H1 (cell line): Measurements from ENCODE around the gene VSIR. TPM values are rescaled to one million over a fixed set of nuclear protein-coding genes. Genes with fewer than 3 reads are reported as not detected.

Source experiments
- CTCF ChIA-PET: fragments of 300-600 bp; sonication (Branson Sonifier 250); formaldehyde crosslinking; loops from one replicate; lab custom pipeline; 2021; ENCODE audit not compliant: partially characterized antibody; lab: Charles Lee
- POLR2A ChIA-PET: fragments of 300-600 bp; sonication (Branson Sonifier 250); formaldehyde crosslinking; loops from one replicate; lab custom pipeline; 2021; ENCODE audit warnings: inconsistent platforms; ENCODE audit not compliant: partially characterized antibody; lab: Charles Lee
- DNase-seq, 2 experiments: peaks; one replicate each; pipeline versions ENCODE4 v3.0.0 to v3.0.0-alpha.2; 2010 to 2022; ENCODE audit warnings: low spot score in 2 of 2, low read depth in 1 of 2, mixed read lengths in 1 of 2
- FAIRE-seq: peaks from 2 replicates; lab custom pipeline; 2011; peaks lifted over from hg19 to GRCh38; lab: Jason Lieb, UNC
- H2AFZ ChIP-seq: 2 replicates; pipeline ENCODE4 v1.8.1; 2012; ENCODE audit warnings: low read length, inconsistent platforms
- H2AK5ac ChIP-seq: 2 replicates; pipeline ENCODE4 v1.6.1; 2013; ENCODE audit warnings: low read depth, low read length
- H2BK120ac ChIP-seq: replicated peaks from 2 replicates; pipeline ENCODE3; 2013; ENCODE audit warnings: low read depth, low read length, inconsistent platforms
- H2BK12ac ChIP-seq: 2 replicates; pipeline ENCODE4 v1.6.1; 2013; ENCODE audit warnings: low read depth, low read length
- H2BK15ac ChIP-seq: 2 replicates; pipeline ENCODE4 v1.6.1; 2013; ENCODE audit warnings: low read length
- H2BK20ac ChIP-seq: 2 replicates; pipeline ENCODE4 v1.6.1; 2013; ENCODE audit warnings: low read length
- H2BK5ac ChIP-seq: 2 replicates; pipeline ENCODE4 v1.6.1; 2013; ENCODE audit warnings: low read depth, low read length
- H3K14ac ChIP-seq: 2 replicates; pipeline ENCODE4 v1.6.1; 2013; ENCODE audit warnings: inconsistent platforms; ENCODE audit not compliant: insufficient read length
- H3K18ac ChIP-seq: 2 replicates; pipeline ENCODE4 v1.6.1; 2013; ENCODE audit warnings: low read length; ENCODE audit errors: extremely low read depth
- H3K23ac ChIP-seq: 2 replicates; pipeline ENCODE4 v1.6.1; 2013; ENCODE audit warnings: inconsistent platforms; ENCODE audit not compliant: insufficient read length
- H3K23me2 ChIP-seq: 2 replicates; pipeline ENCODE4 v1.6.1; 2013; ENCODE audit warnings: low read depth, low read length
- H3K27ac ChIP-seq: 2 replicates; pipeline ENCODE4 v1.6.1; 2011; ENCODE audit warnings: low read depth, low read length, inconsistent platforms
- H3K27me3 ChIP-seq, 4 experiments: replicated peaks in 1 of 4; 1 replicate in 1 of 4; 2 replicates in 3 of 4; pipeline versions ENCODE4 v1.6.1 to v1.8.1; 2011 to 2013; ENCODE audit warnings: low read length in 3 of 4, mild to moderate bottlenecking in 3 of 4, inconsistent platforms in 2 of 4, mixed read lengths in 2 of 4, moderate library complexity in 1 of 4; ENCODE audit not compliant: control insufficient read depth in 3 of 4, insufficient read depth in 3 of 4; ENCODE audit errors: extremely low read depth in 1 of 4
- H3K36me3 ChIP-seq, 4 experiments: 2 replicates each; pipeline versions ENCODE4 v1.6.1 to v1.8.1; 2011 to 2013; ENCODE audit warnings: mild to moderate bottlenecking in 4 of 4, low read length in 3 of 4, moderate library complexity in 2 of 4, control low read depth in 1 of 4, inconsistent platforms in 1 of 4; ENCODE audit not compliant: insufficient read depth in 4 of 4, control insufficient read depth in 2 of 4
- H3K4ac ChIP-seq: replicated peaks from 2 replicates; pipeline ENCODE3; 2013; ENCODE audit warnings: low read length, low read depth, mixed read lengths, inconsistent platforms; ENCODE audit not compliant: insufficient read length
- H3K4me1 ChIP-seq, 4 experiments: replicated peaks in 1 of 4; 1 replicate in 1 of 4; 2 replicates in 3 of 4; pipeline versions ENCODE4 v1.6.1 to v1.8.1; 2011 to 2013; ENCODE audit warnings: low read length in 3 of 4, inconsistent platforms in 2 of 4, mixed read lengths in 1 of 4; ENCODE audit not compliant: insufficient read depth in 4 of 4, control insufficient read depth in 3 of 4
- H3K4me2 ChIP-seq, 2 experiments: 2 replicates each; pipeline versions ENCODE4 v1.6.1 to v1.8.1; 2011 to 2013; ENCODE audit warnings: low read depth in 2 of 2, low read length in 2 of 2, control low read depth in 1 of 2, inconsistent platforms in 1 of 2, mild to moderate bottlenecking in 1 of 2; ENCODE audit not compliant: insufficient read depth in 1 of 2
- H3K4me3 ChIP-seq, 4 experiments: fragments of 200-600, 300-600 bp in 1 of 4; sonication (generic), shearing (Covaris generic), sonication (Bioruptor Twin) in 1 of 4; 2 replicates each; pipeline versions ENCODE4 v1.5.1 to v1.8.1; 2011 to 2016; ENCODE audit warnings: low read length in 4 of 4, low read depth in 3 of 4, control low read depth in 2 of 4, inconsistent platforms in 2 of 4, mild to moderate bottlenecking in 2 of 4, mixed read lengths in 1 of 4, moderate library complexity in 1 of 4; ENCODE audit not compliant: insufficient read depth in 2 of 4; ENCODE audit errors: extremely low read depth in 1 of 4
- H3K56ac ChIP-seq: replicated peaks from 2 replicates; pipeline ENCODE3; 2013; ENCODE audit warnings: low read depth, mild to moderate bottlenecking, mixed read lengths, low read length, inconsistent platforms; ENCODE audit not compliant: insufficient read length
- H3K79me1 ChIP-seq: 2 replicates; pipeline ENCODE4 v1.6.1; 2013; ENCODE audit warnings: low read depth, low read length, control low read depth
- H3K79me2 ChIP-seq, 2 experiments: 2 replicates each; pipeline versions ENCODE4 v1.6.1 to v1.8.1; 2012 to 2013; ENCODE audit warnings: low read length in 2 of 2, mild to moderate bottlenecking in 2 of 2, inconsistent platforms in 1 of 2; ENCODE audit not compliant: insufficient read depth in 2 of 2, control insufficient read depth in 1 of 2
- H3K9ac ChIP-seq, 4 experiments: replicated peaks in 1 of 4; 1 replicate in 1 of 4; 2 replicates in 3 of 4; pipeline versions ENCODE4 v1.6.1 to v1.8.1; 2011 to 2013; ENCODE audit warnings: low read depth in 3 of 4, low read length in 3 of 4, control low read depth in 2 of 4, mild to moderate bottlenecking in 2 of 4, moderate library complexity in 2 of 4, inconsistent platforms in 1 of 4; ENCODE audit errors: extremely low read depth in 1 of 4
- H3K9me3 ChIP-seq, 2 experiments: 2 replicates each; pipeline versions ENCODE4 v1.6.1 to v1.8.1; 2012 to 2013; ENCODE audit warnings: mild to moderate bottlenecking in 2 of 2, moderate library complexity in 2 of 2, control low read depth in 1 of 2, inconsistent platforms in 1 of 2, low read depth in 1 of 2, low read length in 1 of 2, mixed read lengths in 1 of 2; ENCODE audit not compliant: insufficient read depth in 2 of 2
- H4K20me1 ChIP-seq, 2 experiments: replicated peaks in 1 of 2; 2 replicates each; pipeline versions ENCODE3 to v1.8.1; 2011 to 2013; ENCODE audit warnings: inconsistent platforms in 2 of 2, low read length in 2 of 2, mild to moderate bottlenecking in 1 of 2; ENCODE audit not compliant: insufficient read depth in 2 of 2, control insufficient read depth in 1 of 2
- H4K5ac ChIP-seq: 2 replicates; pipeline ENCODE4 v1.6.1; 2013; ENCODE audit warnings: low read length, low read depth, mixed read lengths, inconsistent platforms; ENCODE audit not compliant: insufficient read length
- H4K8ac ChIP-seq: 2 replicates; pipeline ENCODE4 v1.8.0; 2013; ENCODE audit warnings: mild to moderate bottlenecking, moderate library complexity, low read length, inconsistent platforms; ENCODE audit not compliant: insufficient read depth; ENCODE audit errors: extremely low read depth
- H4K91ac ChIP-seq: replicated peaks from 2 replicates; pipeline ENCODE3; 2013; ENCODE audit warnings: low read length, mixed read lengths, inconsistent platforms; ENCODE audit not compliant: insufficient read length
- CTCF ChIP-seq, 3 experiments: IDR thresholded peaks; 1 replicate in 2 of 3; 2 replicates in 1 of 3; pipeline versions ENCODE4 v1.5.1 to v1.6.1; 2011; ENCODE audit warnings: low read length in 3 of 3, mild to moderate bottlenecking in 3 of 3, inconsistent platforms in 2 of 3, low read depth in 1 of 3, moderate library complexity in 1 of 3; ENCODE audit not compliant: insufficient read depth in 1 of 3; ENCODE audit errors: control extremely low read depth in 1 of 3
- JUND ChIP-seq: IDR thresholded peaks from 2 replicates; pipeline ENCODE4 v1.6.1; 2011; ENCODE audit warnings: mild to moderate bottlenecking, improper control_type of control experiment, low read length
- KDM4A ChIP-seq: IDR thresholded peaks from one replicate; pipeline ENCODE4 v1.7.1; 2012; ENCODE audit warnings: low read depth, mild to moderate bottlenecking, moderate library complexity, low read length, inconsistent platforms; ENCODE audit not compliant: severe bottlenecking
- POU5F1 ChIP-seq: IDR thresholded peaks from 2 replicates; pipeline ENCODE4 v1.6.1; 2011; ENCODE audit warnings: low read depth, mild to moderate bottlenecking, low read length, moderate library complexity
- ZNF274 ChIP-seq: IDR thresholded peaks from 2 replicates; pipeline ENCODE4 v1.7.0; 2012; ENCODE audit warnings: low read length, borderline replicate concordance; ENCODE audit errors: extremely low read depth
- WGBS, 2 experiments: shearing (Covaris generic) in 1 of 2; methylation state at CpG; one replicate each; pipeline versions ENCODE4 v1.1.6 to v1.1.7; 2013 to 2015; ENCODE audit warnings: low lambda C conversion rate in 2 of 2, mixed read lengths in 2 of 2, inconsistent platforms in 1 of 2, low coverage in 1 of 2, missing lambda C conversion rate in 1 of 2; ENCODE audit not compliant: insufficient replicate concordance in 2 of 2, insufficient coverage in 1 of 2, insufficient read length in 1 of 2; ENCODE audit errors: extremely low coverage in 1 of 2, missing lambda C conversion rate in 1 of 2; 5-methylcytosine and 5-hydroxymethylcytosine counted together
- polyA plus RNA-seq, 7 experiments: library from polyadenylated mRNA; depleted of rRNA in 3 of 7; stranded (reverse) in 5 of 7; unstranded in 2 of 7; fragments of >200 nt in 5 of 7; fragments of 200-250 nt in 2 of 7; gene quantifications; 1 replicate in 5 of 7; 2 replicates in 1 of 7; 4 replicates in 1 of 7; pipeline versions ENCODE4 v1.2.1 to v1.2.3, GENCODE V29; 2011 to 2013; ENCODE audit warnings: missing spikeins in 2 of 7, mixed read lengths in 2 of 7
- total RNA-seq: library from RNA; stranded (reverse); fragmentation: NEBNext Ultra II Directional; extraction: Animal tissue kit (Norgen Biotek cat#: 25700); gene quantifications from 2 replicates; pipeline ENCODE4 v1.2.1, GENCODE V29; 2021

The VSIR gene
- total and polyA plus RNA-seq, 2 of the 8 experiments (the other 6 are each of a cell fraction or from before 2014, with no cell fraction given), result 0.33 TPM; not detected in 1

- CTCF ChIA-PET, result interaction anchor here (0.6 to 6.2 kb wide), 11 partner anchors 8 to 296 kb away, joined by 3 to 42 read pairs (median 3); partner anchors contain the start of gene VSIR
These were observed 44.1 kb downstream of the VSIR start for GRCh38 chr10:71729161-71729636.

More at GRCh38 chr10:71729161-71729636, 44.1 kb downstream of the VSIR start:
- Histone ChIP-seq H4K20me1 (no peaks in the 10 kb centered on the region), H3K79me1 (no peaks in the 10 kb centered on the region), H3K56ac (no peak overlapping the region), H3K27ac (no peak overlapping the region), H3K4me1 (peaks cover 0 to 4% (median 0%) of the 10 kb centered on the region in 4 experiments; a peak in 1 of 7 replicates), H2BK20ac (no peak overlapping the region), H4K8ac (no peak overlapping the region), H3K23ac (no peak overlapping the region), H3K27me3 (no peaks in the 10 kb centered on the region), H3K4me3 (no peak overlapping the region), H2AFZ (no peak overlapping the region), H2BK120ac (no peak overlapping the region), H3K23me2 (no peaks in the 10 kb centered on the region), H3K4ac (no peak overlapping the region), H3K14ac (no peak overlapping the region), H4K91ac (no peak overlapping the region), H2AK5ac (no peak overlapping the region), H3K18ac (no peak overlapping the region), H3K36me3 (no peaks in the 10 kb centered on the region), H2BK5ac (no peak overlapping the region), H3K9ac (no peak overlapping the region), H3K9me3 (no peaks in the 10 kb centered on the region), H2BK15ac (no peak overlapping the region), H2BK12ac (no peak overlapping the region), H4K5ac (no peak overlapping the region), H3K79me2 (no peaks in the 10 kb centered on the region), H3K4me2 (no peak overlapping the region)
- WGBS, 2 experiments, result 91% methylated on average over 10 of the region's 10 CpGs; no CpG with 5 or more reads in 1 of the 2 experiments
- no peak for FAIRE-seq
- POLR2A ChIA-PET, result no interaction called here
- no peak for DNase-seq
- TF ChIP-seq ZNF274, result no peak
- TF ChIP-seq POU5F1, result no peak
- no peak for TF ChIP-seq CTCF (IDR thresholded peaks at IDR 0.05; ENCODE audit: control extremely low read depth in 1 of 3, insufficient read depth in 1 of 3, low read depth in 1 of 3, low read length in 3 of 3)
- TF ChIP-seq JUND, result no peak
- no peak for TF ChIP-seq KDM4A
